ENCODE data around the gene STEAP1B.
A peak's percentile ranks its signal among the peaks of the same experiment; 100 is the strongest.
"Not testable (repeated sequence)": the region's sequence is repeated elsewhere in the genome, so short reads cannot be mapped to it uniquely, and the experiment has no call there.

Gene STEAP1B

GRCh38 chr7:22460363-22460988 lies 39.5 kb downstream of the STEAP1B start:
- no peaks in the 10 kb centered on the region for H3K36me3 ChIP-seq (ENCODE audit: control insufficient read depth in 2 of 2, insufficient read depth in 2 of 2, low read length in 2 of 2)
- H3K27me3 ChIP-seq (ENCODE audit: control insufficient read depth in 2 of 2, insufficient read depth in 2 of 2, low read length in 2 of 2), result no peaks in the 10 kb centered on the region
- H3K9ac ChIP-seq (ENCODE audit: low read depth in 1 of 2, low read length in 2 of 2), result no peak overlapping the region
- no peak overlapping the region for H3K27ac ChIP-seq (ENCODE audit: low read depth in 2 of 2, low read length in 2 of 2)
- no peaks in the 10 kb centered on the region for H3K4me1 ChIP-seq (ENCODE audit: control insufficient read depth in 2 of 2, insufficient read depth in 2 of 2, low read length in 2 of 2)
- H3K9me3 ChIP-seq (ENCODE audit: control insufficient read depth in 2 of 2, low read length in 2 of 2), result no peaks in the 10 kb centered on the region
- H3K4me3 ChIP-seq (ENCODE audit: low read length in 2 of 2), result no peak overlapping the region

GRCh38 chr7:22457471-22457870 lies 42.5 kb downstream of the STEAP1B start:
- Histone ChIP-seq H3K9ac (ENCODE audit: low read depth in 1 of 2, low read length in 2 of 2) (no peak overlapping the region), H3K27ac (ENCODE audit: low read depth in 2 of 2, low read length in 2 of 2) (no peak overlapping the region), H3K4me3 (ENCODE audit: low read length in 2 of 2) (no peak overlapping the region), H3K27me3 (ENCODE audit: control insufficient read depth in 2 of 2, insufficient read depth in 2 of 2, low read length in 2 of 2) (no peaks in the 10 kb centered on the region), H3K9me3 (ENCODE audit: control insufficient read depth in 2 of 2, low read length in 2 of 2) (no peaks in the 10 kb centered on the region), H3K4me1 (ENCODE audit: control insufficient read depth in 2 of 2, insufficient read depth in 2 of 2, low read length in 2 of 2) (peaks cover 0 to 3% of the 10 kb centered on the region in 2 donors), H3K36me3 (ENCODE audit: control insufficient read depth in 2 of 2, insufficient read depth in 2 of 2, low read length in 2 of 2) (no peaks in the 10 kb centered on the region)

GRCh38 chr7:22454446-22454845 lies 45.5 kb downstream of the STEAP1B start:
- peaks cover 0 to 5% of the 10 kb centered on the region in 2 donors for H3K4me1 ChIP-seq (ENCODE audit: control insufficient read depth in 2 of 2, insufficient read depth in 2 of 2, low read length in 2 of 2)
- H3K4me3 ChIP-seq (ENCODE audit: low read length in 2 of 2), result no peak overlapping the region
- H3K27ac ChIP-seq (ENCODE audit: low read depth in 2 of 2, low read length in 2 of 2), result no peak overlapping the region
- no peaks in the 10 kb centered on the region for H3K36me3 ChIP-seq (ENCODE audit: control insufficient read depth in 2 of 2, insufficient read depth in 2 of 2, low read length in 2 of 2)
- H3K27me3 ChIP-seq (ENCODE audit: control insufficient read depth in 2 of 2, insufficient read depth in 2 of 2, low read length in 2 of 2), result no peaks in the 10 kb centered on the region
- no peak overlapping the region for H3K9ac ChIP-seq (ENCODE audit: low read depth in 1 of 2, low read length in 2 of 2)
- H3K9me3 ChIP-seq (ENCODE audit: control insufficient read depth in 2 of 2, low read length in 2 of 2), result no peaks in the 10 kb centered on the region

DNA sequence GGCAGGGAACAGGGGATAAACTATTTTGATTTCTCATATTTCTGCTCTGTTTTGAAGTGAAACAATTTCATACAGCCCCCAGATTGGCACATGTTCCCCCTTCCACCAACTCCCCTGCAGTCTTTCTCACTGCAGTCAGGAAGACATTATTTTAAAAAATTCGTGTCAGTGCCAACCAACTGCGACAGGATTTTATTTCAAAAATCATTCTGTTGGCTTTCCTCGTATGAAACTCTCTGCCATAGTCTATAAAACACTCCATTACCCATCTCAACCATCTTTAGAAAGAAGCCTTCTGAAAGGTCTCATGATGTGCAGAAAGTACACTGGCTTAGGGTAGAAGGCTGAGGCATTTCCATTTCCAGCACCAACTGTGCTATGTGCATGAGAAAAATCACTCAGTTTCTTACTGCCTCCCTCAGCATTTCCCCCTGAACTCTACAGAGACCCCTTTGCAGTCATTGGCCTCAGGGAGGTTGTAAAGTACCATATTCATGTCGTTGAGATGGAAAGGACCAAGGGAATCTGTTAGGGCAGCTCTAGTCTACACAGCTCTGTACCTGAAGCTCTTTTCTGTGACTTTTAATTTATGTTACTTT lies 46.9 kb downstream of the STEAP1B start:
- Histone ChIP-seq H3K27ac (ENCODE audit: low read depth in 2 of 2, low read length in 2 of 2) (no peak overlapping the region), H3K27me3 (ENCODE audit: control insufficient read depth in 2 of 2, insufficient read depth in 2 of 2, low read length in 2 of 2) (no peaks in the 10 kb centered on the region), H3K36me3 (ENCODE audit: control insufficient read depth in 2 of 2, insufficient read depth in 2 of 2, low read length in 2 of 2) (no peaks in the 10 kb centered on the region), H3K9me3 (ENCODE audit: control insufficient read depth in 2 of 2, low read length in 2 of 2) (no peaks in the 10 kb centered on the region), H3K9ac (ENCODE audit: low read depth in 1 of 2, low read length in 2 of 2) (no peak overlapping the region), H3K4me3 (ENCODE audit: low read length in 2 of 2) (no peak overlapping the region), H3K4me1 (ENCODE audit: control insufficient read depth in 2 of 2, insufficient read depth in 2 of 2, low read length in 2 of 2) (peaks cover 0 to 5% of the 10 kb centered on the region in 2 donors)

DNA sequence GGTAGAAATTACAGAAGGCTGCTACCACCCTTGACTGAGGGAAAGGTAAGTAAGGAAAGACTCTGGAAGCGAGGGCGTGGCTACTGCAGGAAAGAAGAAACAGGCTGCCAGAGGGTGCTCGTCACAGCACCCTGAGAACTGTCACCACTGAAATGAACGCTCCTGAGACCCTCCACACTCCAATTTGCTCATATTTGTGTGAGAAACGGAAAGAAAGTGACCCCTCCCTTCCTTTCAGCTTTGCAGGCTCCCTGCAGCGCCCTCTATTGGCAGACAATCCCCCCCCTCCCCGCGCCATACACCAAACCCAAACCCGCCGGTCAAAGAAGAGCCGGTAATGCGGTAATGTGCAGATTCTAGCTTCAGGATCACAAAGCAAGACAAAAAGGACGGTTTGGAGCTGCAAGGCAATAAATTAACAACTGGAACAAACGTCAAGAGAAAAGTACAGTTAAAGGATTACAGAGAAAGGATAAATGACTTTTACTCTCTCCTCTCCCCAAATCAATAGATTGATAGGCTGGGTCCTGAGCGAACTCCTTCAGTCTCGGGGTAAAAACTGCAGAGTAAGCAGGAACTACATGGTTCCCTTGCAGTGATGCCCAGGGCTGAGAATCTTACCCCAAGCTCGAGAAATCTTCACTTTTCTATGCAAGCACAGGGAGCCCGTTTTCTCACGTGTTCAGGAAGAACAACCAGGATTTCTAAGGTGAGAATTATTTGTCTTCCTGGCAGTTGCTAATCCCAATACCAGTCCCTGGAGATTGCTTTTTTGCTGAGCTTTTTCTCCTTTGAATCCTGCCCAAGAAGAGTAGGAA lies 47.6 kb downstream of the STEAP1B start:
- Histone ChIP-seq H3K9ac (ENCODE audit: low read depth in 1 of 2, low read length in 2 of 2) (peak overlapping the region in 1 of 2 donors; percentile 9), H3K27ac (ENCODE audit: low read depth in 2 of 2, low read length in 2 of 2) (no peak overlapping the region), H3K4me1 (ENCODE audit: control insufficient read depth in 2 of 2, insufficient read depth in 2 of 2, low read length in 2 of 2) (peaks cover 0 to 5% of the 10 kb centered on the region in 2 donors)

DNA sequence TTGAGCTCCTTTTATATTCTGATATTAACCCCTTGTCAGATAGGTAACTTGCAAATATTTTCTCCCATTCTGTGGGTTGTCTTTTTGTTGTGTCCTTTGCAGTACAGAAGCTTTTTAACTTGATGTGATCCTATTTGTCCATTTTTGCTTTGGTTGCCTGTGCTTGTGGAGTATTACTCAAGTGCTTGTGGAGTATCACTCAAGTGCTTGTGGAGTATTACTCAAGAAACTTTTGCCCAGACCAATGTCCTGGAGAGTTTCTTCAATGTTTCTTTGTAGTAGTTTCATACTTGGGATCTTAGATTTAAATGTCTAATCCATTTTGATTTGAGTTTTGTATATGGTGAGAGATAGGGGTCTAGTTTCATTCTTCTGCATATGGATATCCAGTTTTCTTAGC lies 50.0 kb downstream of the STEAP1B start:
- H3K4me1 ChIP-seq (ENCODE audit: control insufficient read depth in 2 of 2, insufficient read depth in 2 of 2, low read length in 2 of 2), result peaks cover 5 to 17% of the 10 kb centered on the region in 2 donors
- H3K36me3 ChIP-seq (ENCODE audit: control insufficient read depth in 2 of 2, insufficient read depth in 2 of 2, low read length in 2 of 2); H3K27me3 ChIP-seq (ENCODE audit: control insufficient read depth in 2 of 2, insufficient read depth in 2 of 2, low read length in 2 of 2); H3K9ac ChIP-seq (ENCODE audit: low read depth in 1 of 2, low read length in 2 of 2); H3K27ac ChIP-seq (ENCODE audit: low read depth in 2 of 2, low read length in 2 of 2); H3K9me3 ChIP-seq (ENCODE audit: control insufficient read depth in 2 of 2, low read length in 2 of 2); H3K4me3 ChIP-seq (ENCODE audit: low read length in 2 of 2): not testable (repeated sequence)

More for the DNA sequence above, 47.6 kb downstream of the STEAP1B start:
- H3K4me3 ChIP-seq (ENCODE audit: low read length in 2 of 2), result peak overlapping the region; percentile 59 to 65
- no peaks in the 10 kb centered on the region for H3K9me3 ChIP-seq (ENCODE audit: control insufficient read depth in 2 of 2, low read length in 2 of 2)
- no peaks in the 10 kb centered on the region for H3K36me3 ChIP-seq (ENCODE audit: control insufficient read depth in 2 of 2, insufficient read depth in 2 of 2, low read length in 2 of 2)
- H3K27me3 ChIP-seq (ENCODE audit: control insufficient read depth in 2 of 2, insufficient read depth in 2 of 2, low read length in 2 of 2), result no peaks in the 10 kb centered on the region

- Histone ChIP-seq H3K9me3 (ENCODE audit: control insufficient read depth in 2 of 2, low read length in 2 of 2) (no peaks in the 10 kb centered on the region), H3K4me3 (ENCODE audit: low read length in 2 of 2) (no peak overlapping the region), H3K9ac (ENCODE audit: low read depth in 1 of 2, low read length in 2 of 2) (no peak overlapping the region), H3K36me3 (ENCODE audit: control insufficient read depth in 2 of 2, insufficient read depth in 2 of 2, low read length in 2 of 2) (no peaks in the 10 kb centered on the region), H3K27me3 (ENCODE audit: control insufficient read depth in 2 of 2, insufficient read depth in 2 of 2, low read length in 2 of 2) (no peaks in the 10 kb centered on the region), H3K27ac (ENCODE audit: low read depth in 2 of 2, low read length in 2 of 2) (no peak overlapping the region), H3K4me1 (ENCODE audit: control insufficient read depth in 2 of 2, insufficient read depth in 2 of 2, low read length in 2 of 2) (peaks cover 21 to 39% of the 10 kb centered on the region in 2 donors)
Measured at GRCh38 chr7:22447762-22448161, 52.2 kb downstream of the STEAP1B start.

DNA sequence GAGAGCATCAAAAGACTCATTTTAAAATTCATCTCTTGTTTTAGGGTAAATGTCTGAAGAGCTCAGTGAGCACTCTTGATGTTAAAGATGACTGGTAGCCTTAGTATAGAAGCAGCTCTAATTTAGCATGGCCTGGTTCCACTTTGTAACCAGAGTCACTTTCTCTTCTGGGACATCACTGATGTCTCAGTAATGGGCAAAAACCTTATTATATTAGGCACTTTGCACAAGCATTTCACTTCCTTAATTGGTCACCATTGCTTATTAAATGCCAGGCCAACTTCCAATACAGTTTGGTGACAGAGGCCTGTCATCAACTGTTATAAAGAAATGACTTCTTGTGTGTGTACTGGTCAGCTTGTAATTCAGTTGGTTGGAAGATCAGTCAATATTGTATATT lies 53.0 kb downstream of the STEAP1B start:
- Histone ChIP-seq H3K27ac (ENCODE audit: low read depth in 2 of 2, low read length in 2 of 2) (no peak overlapping the region), H3K36me3 (ENCODE audit: control insufficient read depth in 2 of 2, insufficient read depth in 2 of 2, low read length in 2 of 2) (no peaks in the 10 kb centered on the region), H3K9me3 (ENCODE audit: control insufficient read depth in 2 of 2, low read length in 2 of 2) (no peaks in the 10 kb centered on the region), H3K27me3 (ENCODE audit: control insufficient read depth in 2 of 2, insufficient read depth in 2 of 2, low read length in 2 of 2) (no peaks in the 10 kb centered on the region), H3K4me1 (ENCODE audit: control insufficient read depth in 2 of 2, insufficient read depth in 2 of 2, low read length in 2 of 2) (peaks cover 21 to 38% of the 10 kb centered on the region in 2 donors), H3K9ac (ENCODE audit: low read depth in 1 of 2, low read length in 2 of 2) (no peak overlapping the region), H3K4me3 (ENCODE audit: low read length in 2 of 2) (no peak overlapping the region)

GRCh38 chr7:22445853-22446252 lies 54.1 kb downstream of the STEAP1B start:
- peak overlapping the region in 1 of 2 donors; percentile 63 for H3K27ac ChIP-seq (ENCODE audit: low read depth in 2 of 2, low read length in 2 of 2)
- H3K36me3 ChIP-seq (ENCODE audit: control insufficient read depth in 2 of 2, insufficient read depth in 2 of 2, low read length in 2 of 2), result no peaks in the 10 kb centered on the region
- H3K9ac ChIP-seq (ENCODE audit: low read depth in 1 of 2, low read length in 2 of 2), result peak overlapping the region in 1 of 2 donors; percentile 45
- H3K4me3 ChIP-seq (ENCODE audit: low read length in 2 of 2), result no peak overlapping the region
- peaks cover 21 to 38% of the 10 kb centered on the region in 2 donors for H3K4me1 ChIP-seq (ENCODE audit: control insufficient read depth in 2 of 2, insufficient read depth in 2 of 2, low read length in 2 of 2)
- H3K27me3 ChIP-seq (ENCODE audit: control insufficient read depth in 2 of 2, insufficient read depth in 2 of 2, low read length in 2 of 2), result no peaks in the 10 kb centered on the region
- no peaks in the 10 kb centered on the region for H3K9me3 ChIP-seq (ENCODE audit: control insufficient read depth in 2 of 2, low read length in 2 of 2)

GRCh38 chr7:22445140-22445743 lies 54.7 kb downstream of the STEAP1B start:
- H3K27me3 ChIP-seq (ENCODE audit: control insufficient read depth in 2 of 2, insufficient read depth in 2 of 2, low read length in 2 of 2), result no peaks in the 10 kb centered on the region
- no peak overlapping the region for H3K4me3 ChIP-seq (ENCODE audit: low read length in 2 of 2)
- H3K4me1 ChIP-seq (ENCODE audit: control insufficient read depth in 2 of 2, insufficient read depth in 2 of 2, low read length in 2 of 2), result peaks cover 21 to 38% of the 10 kb centered on the region in 2 donors
- peak overlapping the region in 1 of 2 donors; percentile 45 for H3K9ac ChIP-seq (ENCODE audit: low read depth in 1 of 2, low read length in 2 of 2)
- no peaks in the 10 kb centered on the region for H3K36me3 ChIP-seq (ENCODE audit: control insufficient read depth in 2 of 2, insufficient read depth in 2 of 2, low read length in 2 of 2)
- no peaks in the 10 kb centered on the region for H3K9me3 ChIP-seq (ENCODE audit: control insufficient read depth in 2 of 2, low read length in 2 of 2)
- H3K27ac ChIP-seq (ENCODE audit: low read depth in 2 of 2, low read length in 2 of 2), result peak overlapping the region; percentile 35 to 63

Data from mucosa of rectum (tissue), 2 donors.